Panc1 (cell line): ENCODE measurements around the gene UBE2E1. TPM values are rescaled to one million over a fixed set of nuclear protein-coding genes. Genes with fewer than 3 reads are reported as not detected.

Source experiments
- ATAC-seq: fragments of 200-7000 bp; cut with Tn5 transposase; 2 replicates; pipeline ENCODE4 v1.9.1; 2020; ENCODE audit warnings: mild to moderate bottlenecking, moderate library complexity
- BruUV-seq: library from RNA; stranded (reverse); fragments of 400-500 nt; replicated peaks from 2 replicates; lab custom pipeline; 2021; lab: Mats Ljungman, UMichigan
- CTCF ChIA-PET: fragments of 300-600 bp; sonication (Branson Sonifier 250); formaldehyde crosslinking; loops from one replicate; lab custom pipeline; 2022; ENCODE audit warnings: antibody characterized with exemption; lab: Charles Lee
- POLR2A ChIA-PET: fragments of 300-600 bp; sonication (Branson Sonifier 250); formaldehyde crosslinking; loops from one replicate; lab custom pipeline; 2022; ENCODE audit warnings: antibody characterized with exemption; lab: Charles Lee
- DNase-seq: peaks from one replicate; pipeline ENCODE4 v3.0.0-alpha.2; 2010; ENCODE audit warnings: low read depth, low spot score
- H3K27ac ChIP-seq: 2 replicates; pipeline ENCODE4 v1.5.1; 2011; ENCODE audit warnings: mild to moderate bottlenecking, low read length, inconsistent platforms
- H3K27me3 ChIP-seq: fragments of 200-500 bp; sonication (Bioruptor generic); 2 replicates; pipeline ENCODE4 v1.6.0; 2014; ENCODE audit warnings: low read length, inconsistent platforms; ENCODE audit not compliant: control insufficient read depth, insufficient read depth
- H3K36me3 ChIP-seq: fragments of 200-500 bp; sonication (Bioruptor generic); 2 replicates; pipeline ENCODE4 v1.5.1; 2014; ENCODE audit warnings: inconsistent platforms, mild to moderate bottlenecking, low read length, moderate library complexity; ENCODE audit not compliant: control insufficient read depth, insufficient read depth
- H3K4me1 ChIP-seq: 2 replicates; pipeline ENCODE4 v1.5.1; 2011; ENCODE audit warnings: inconsistent platforms, mild to moderate bottlenecking, low read length, moderate library complexity; ENCODE audit not compliant: control insufficient read depth, insufficient read depth
- H3K4me3 ChIP-seq, 2 experiments: 2 replicates each; pipeline ENCODE4 v1.5.1; 2011 to 2012; ENCODE audit warnings: low read depth in 2 of 2, low read length in 2 of 2, mild to moderate bottlenecking in 2 of 2, inconsistent platforms in 1 of 2, moderate library complexity in 1 of 2
- H3K9me3 ChIP-seq: fragments of 200-500 bp; sonication (Bioruptor generic); 2 replicates; pipeline ENCODE4 v1.5.1; 2014; ENCODE audit warnings: low read depth, mild to moderate bottlenecking, inconsistent platforms, low read length, moderate library complexity; ENCODE audit not compliant: control insufficient read depth, insufficient read depth
- CTCF ChIP-seq: fragments of 450-650 bp; IDR thresholded peaks from 2 replicates; pipeline ENCODE4 v1.5.1; 2017; ENCODE audit warnings: mild to moderate bottlenecking
- POLR2AphosphoS5 ChIP-seq: IDR thresholded peaks from 2 replicates; pipeline ENCODE4 v1.6.1; 2012; ENCODE audit warnings: mild to moderate bottlenecking, low read depth, low read length, moderate library complexity
- REST ChIP-seq, 2 experiments: IDR thresholded peaks; 2 replicates each; pipeline ENCODE4 v1.6.1; 2011 to 2012; ENCODE audit warnings: low read depth in 2 of 2, control low read depth in 1 of 2, low read length in 1 of 2, mild to moderate bottlenecking in 1 of 2, moderate library complexity in 1 of 2; ENCODE audit not compliant: insufficient read depth in 1 of 2
- SIN3A ChIP-seq: IDR thresholded peaks from 2 replicates; pipeline ENCODE4 v1.6.1; 2012; ENCODE audit warnings: low read depth, mild to moderate bottlenecking, low read length, moderate library complexity, borderline replicate concordance; ENCODE audit not compliant: insufficient read depth
- TCF7L2 ChIP-seq: IDR thresholded peaks from 2 replicates; pipeline ENCODE4 v1.6.1; 2011; ENCODE audit warnings: mild to moderate bottlenecking, low read depth, low read length, inconsistent platforms
- in situ Hi-C: cut with HindIII; loops from 2 replicates; pipeline ENCODE4 v1.10.0; 2016; ENCODE audit warnings: low sequenced_read_pairs, low pct_unique_long_range_greater_than_20kb
- intact Hi-C: fragments of 100-400 bp; cut with micrococcal nuclease; formaldehyde crosslinking; loops from one replicate; pipeline ENCODE4 v1.10.0; 2022; ENCODE audit not compliant: unreplicated experiment
- total RNA-seq: library from RNA; stranded (reverse); gene quantifications from one replicate; pipeline ENCODE4 v1.2.1, GENCODE V29; 2021; ENCODE audit not compliant: unreplicated experiment

Gene UBE2E1
- total RNA-seq, 1 experiment from 2014 or later = 127 TPM

GRCh38 chr3:23811919-23812318, 6.2 kb downstream of the UBE2E1 start:
- CTCF ChIA-PET = no interaction called here
- intact Hi-C loops (no loop called here), in situ Hi-C loops (no loop called here)
- ATAC-seq = no peak
- Histone ChIP-seq H3K4me3 (peak overlapping the region; percentile 63 to 68; a peak in 3 of 4 replicates), H3K9me3 (no peaks in the 10 kb centered on the region), H3K27me3 (no peaks in the 10 kb centered on the region), H3K36me3 (peaks cover 10% of the 10 kb centered on the region; the same call in 1 of the 2 replicates), H3K4me1 (peaks cover 30% of the 10 kb centered on the region), H3K27ac (peak overlapping the region; percentile 82; the same call in 1 of the 2 replicates)
- no peak for DNase-seq
- TF ChIP-seq SIN3A (no peak), REST (IDR thresholded peaks at IDR 0.05; ENCODE audit: insufficient read depth in 1 of 2, low read depth in 2 of 2, low read length in 1 of 2) (no peak), TCF7L2 (no peak), CTCF (no peak), POLR2AphosphoS5 (no peak)
- POLR2A ChIA-PET = no interaction called here
- TSS peak; percentile 8 for BruUV-seq

GRCh38 chr3:23815879-23816278, 10.1 kb downstream of the UBE2E1 start:
- no peak for ATAC-seq
- ChIA-PET POLR2A (no interaction called here), CTCF (no interaction called here)

More at GRCh38 chr3:23815879-23816278, 10.1 kb downstream of the UBE2E1 start:
- in situ Hi-C loops = no loop called here
- Histone ChIP-seq H3K9me3 (no peaks in the 10 kb centered on the region), H3K27me3 (no peaks in the 10 kb centered on the region), H3K27ac (no peak overlapping the region), H3K36me3 (peaks cover 7% of the 10 kb centered on the region; the same call in 1 of the 2 replicates), H3K4me1 (peaks cover 14% of the 10 kb centered on the region), H3K4me3 (no peak overlapping the region)
- TF ChIP-seq SIN3A (no peak), REST (IDR thresholded peaks at IDR 0.05; ENCODE audit: insufficient read depth in 1 of 2, low read depth in 2 of 2, low read length in 1 of 2) (no peak), TCF7L2 (no peak), POLR2AphosphoS5 (no peak), CTCF (no peak)
- no peak for DNase-seq
- intact Hi-C loops = no loop called here
- no TSS peak for BruUV-seq
